ENCODE data around the gene TCF7L1.
"Not testable (repeated sequence)": the region's sequence is repeated elsewhere in the genome, so short reads cannot be mapped to it uniquely, and the experiment has no call there.

Gene TCF7L1

DNA sequence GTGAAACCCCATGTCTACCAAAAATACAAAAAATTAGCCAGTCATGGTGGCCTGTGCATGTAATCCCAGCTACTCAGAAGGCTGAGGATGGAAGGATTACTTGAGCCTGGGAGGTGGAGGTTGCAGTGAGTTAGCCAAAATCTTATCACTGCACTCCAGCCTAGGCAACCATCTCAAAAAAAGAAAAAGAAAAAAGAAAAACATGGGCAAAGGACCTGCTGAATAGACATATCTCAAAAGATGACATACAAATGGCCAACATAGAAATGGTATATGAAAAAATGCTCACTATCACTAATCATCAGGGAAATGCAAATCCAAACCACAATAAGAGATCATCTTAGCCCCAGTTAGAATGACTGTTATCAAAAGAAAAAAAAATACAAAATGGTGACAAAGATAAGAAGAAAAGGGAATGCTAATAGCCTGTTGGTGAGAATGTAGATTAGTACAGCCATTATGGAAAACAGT, 196.0 kb downstream of the TCF7L1 start:
- DNase-seq = no peak

DNA sequence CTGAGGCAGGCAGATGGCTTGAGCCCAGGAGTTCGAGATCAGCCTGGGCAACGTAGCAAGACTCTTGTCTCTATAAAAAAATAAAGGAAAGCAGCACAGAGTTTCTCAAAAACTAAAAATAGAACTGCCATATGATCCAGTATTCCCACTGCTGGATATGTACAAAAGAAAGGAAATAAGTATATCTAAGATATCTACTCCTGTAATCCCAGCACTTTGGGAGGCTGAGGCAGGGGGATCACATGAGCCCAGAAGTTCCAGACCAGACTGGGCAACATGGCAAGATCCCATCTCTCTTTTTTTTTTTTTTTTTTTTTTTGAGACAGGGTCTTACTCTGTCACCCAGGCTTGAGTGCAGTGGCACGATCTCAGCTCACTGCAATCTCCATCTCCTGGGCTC, 196.5 kb downstream of the TCF7L1 start:
- DNase-seq = not testable (repeated sequence)

DNA sequence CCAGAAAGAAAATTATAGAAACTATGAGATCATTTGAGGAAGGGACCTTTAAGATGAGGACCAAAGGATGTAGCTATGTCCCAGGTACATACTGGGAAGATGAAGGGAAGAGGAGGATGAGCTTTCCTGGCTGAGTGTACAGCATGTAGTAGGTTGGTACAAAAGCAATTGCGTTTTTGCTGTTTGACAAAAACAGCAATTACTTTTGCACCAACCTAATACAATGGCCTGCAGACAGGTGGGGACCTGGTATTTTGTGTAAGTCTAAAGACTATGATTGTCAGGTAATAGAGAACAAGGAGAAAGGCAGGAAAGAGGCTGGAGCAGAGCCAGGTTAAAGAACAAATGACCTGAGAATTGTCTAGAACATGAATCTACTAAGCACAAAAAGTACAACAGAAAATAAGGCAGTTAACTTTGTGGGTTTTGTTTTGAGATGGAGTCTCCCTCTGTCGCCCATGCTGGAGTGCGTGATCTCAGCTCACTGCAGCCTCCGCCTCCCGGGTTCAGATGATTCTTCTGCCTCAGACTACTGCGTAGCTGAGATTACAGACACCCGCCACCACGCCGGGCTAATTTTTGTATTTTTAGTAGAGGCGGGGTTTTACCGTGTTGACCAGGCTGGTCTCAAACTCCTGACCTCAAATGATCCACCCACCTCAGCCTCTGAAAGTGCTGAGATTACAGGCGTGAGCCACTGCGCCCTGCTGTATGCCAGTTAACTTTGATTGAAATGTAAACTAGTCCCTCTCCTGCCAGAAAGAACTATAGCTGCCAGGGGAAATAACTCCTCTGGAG, 197.8 kb downstream of the TCF7L1 start:
- no peak for DNase-seq

DNA sequence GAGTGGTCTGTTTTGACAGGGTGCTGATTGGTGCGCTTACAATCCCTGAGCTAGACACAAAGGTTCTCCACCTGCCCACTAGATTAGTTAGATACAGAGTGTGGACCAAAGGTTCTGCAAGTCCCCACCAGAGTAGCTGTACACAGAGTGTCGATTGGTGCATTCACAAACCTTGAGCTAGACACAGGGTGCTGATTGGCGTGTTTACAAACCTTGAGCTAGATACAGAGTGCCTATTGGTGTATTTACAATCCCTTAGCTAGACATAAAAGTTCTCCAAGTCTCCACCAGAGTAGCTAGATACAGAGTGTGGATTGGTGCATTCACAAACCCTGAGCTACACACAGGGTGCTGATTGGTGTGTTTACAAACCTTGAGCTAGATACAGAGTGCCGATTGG, 200.7 kb downstream of the TCF7L1 start:
- DNase-seq = not testable (repeated sequence)

DNA sequence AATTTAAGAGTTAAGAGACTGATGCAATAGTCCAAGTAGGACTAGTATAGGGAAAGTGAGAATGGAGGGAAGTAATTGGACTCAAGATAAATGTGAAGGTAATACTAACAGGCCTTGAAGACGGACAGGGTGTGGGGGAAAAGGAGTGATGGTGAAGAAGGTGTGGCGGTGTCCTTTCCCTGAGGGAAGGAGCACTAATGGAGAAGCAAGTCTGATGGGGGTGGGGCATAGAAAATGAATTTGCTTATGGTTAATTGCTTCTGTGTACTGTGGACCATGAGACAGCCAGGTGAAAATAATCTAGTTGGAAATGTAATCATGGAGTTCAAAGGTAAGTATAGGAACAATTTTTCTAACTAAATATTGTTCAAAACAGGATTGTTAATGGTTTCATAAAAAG, 201.7 kb downstream of the TCF7L1 start:
- no peak for DNase-seq

DNA sequence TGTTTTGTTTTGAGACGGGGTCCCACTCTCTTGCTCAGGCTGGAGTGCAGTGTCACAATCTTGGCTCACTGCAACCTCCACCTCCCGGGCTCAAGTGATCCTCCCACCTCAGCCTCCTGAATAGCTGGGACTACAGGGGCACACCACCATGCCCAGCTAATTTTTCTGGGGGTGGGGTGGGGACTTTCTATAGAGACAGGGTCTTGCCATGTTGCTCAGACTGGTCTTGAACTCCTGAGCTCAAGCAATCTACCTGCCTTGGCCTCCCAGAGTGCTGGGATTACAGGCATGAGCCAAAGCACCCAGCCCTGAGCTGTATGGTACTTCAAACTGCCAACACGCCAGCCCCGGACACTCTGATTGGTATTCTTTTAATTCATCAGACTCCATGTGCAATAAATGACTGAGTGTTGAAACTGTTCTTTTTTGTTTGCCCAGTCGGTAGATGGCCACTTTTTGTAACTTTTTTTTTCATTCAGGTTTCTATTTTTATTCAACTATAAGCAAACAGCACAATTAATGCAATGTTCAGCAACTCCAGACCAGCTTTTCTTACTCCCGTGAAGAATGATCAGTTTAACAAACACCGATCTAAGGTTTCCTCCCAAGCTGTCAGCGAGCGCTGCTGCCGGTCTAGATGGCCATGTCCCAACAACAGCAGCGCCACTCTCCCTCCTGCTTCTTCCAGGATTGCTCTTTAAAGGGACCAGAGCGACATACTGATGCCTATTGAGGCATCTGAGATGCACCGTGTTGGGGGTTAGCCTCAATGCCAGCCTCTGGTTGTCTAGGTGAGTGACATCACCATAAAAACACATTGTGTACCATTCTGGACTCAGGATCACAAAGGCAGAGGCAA, 207.1 kb downstream of the TCF7L1 start:
- no peak for DNase-seq

DNA sequence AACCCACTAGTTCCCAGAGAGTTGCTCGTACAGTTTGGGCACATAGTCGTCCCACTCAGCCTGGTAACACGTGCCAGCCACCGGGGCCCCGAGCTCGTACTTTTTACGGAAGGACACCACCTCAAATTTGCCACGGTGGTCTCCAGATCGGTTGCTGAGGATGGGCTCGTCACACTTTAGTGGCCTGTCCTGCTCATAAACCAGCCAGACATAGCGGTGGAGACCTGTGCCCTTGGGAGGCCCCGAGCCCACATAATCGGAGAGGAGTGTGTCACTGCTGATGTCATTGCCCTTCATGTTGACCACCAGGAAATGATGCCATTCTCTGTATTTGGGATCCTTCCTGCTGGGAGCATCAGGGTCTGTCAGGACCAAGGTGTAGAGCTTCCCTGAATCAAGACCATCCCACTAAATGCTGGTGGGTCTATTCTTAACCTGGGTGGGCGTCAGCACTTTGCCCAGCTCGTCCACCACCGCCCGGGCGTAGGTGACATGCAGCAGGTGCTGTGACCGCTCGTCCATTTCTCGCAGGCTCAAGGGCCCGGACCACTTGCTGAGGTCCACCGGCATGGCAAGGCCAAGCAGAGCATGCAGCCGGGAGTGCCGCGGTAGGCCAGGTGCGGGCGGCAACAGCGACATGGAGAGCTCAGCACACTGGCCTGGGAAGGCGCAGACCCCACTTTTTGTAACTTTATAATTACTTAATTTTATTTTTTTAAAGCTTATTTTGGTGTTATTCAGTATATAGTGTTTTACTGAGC, 208.3 kb downstream of the TCF7L1 start:
- DNase-seq = no peak

DNA sequence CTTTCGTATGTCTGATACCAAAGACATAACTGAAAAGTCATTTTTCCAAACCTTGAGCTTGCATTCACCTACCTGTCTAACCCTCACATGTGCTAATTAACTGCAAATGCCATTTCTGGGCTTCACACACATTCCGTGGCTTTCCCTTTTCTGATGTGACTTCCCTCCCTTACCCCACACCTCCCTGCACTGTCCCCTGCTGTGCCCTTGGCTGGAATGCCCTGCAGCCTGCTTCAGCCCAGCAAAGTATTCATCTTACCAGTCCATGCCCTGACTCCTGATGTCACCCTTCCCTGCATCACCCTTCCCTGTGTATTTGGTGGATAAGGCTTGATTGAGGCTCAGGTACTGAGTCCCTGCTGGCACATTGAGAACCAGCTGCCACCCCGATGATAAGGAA, 209.0 kb downstream of the TCF7L1 start:
- DNase-seq = no peak

DNA sequence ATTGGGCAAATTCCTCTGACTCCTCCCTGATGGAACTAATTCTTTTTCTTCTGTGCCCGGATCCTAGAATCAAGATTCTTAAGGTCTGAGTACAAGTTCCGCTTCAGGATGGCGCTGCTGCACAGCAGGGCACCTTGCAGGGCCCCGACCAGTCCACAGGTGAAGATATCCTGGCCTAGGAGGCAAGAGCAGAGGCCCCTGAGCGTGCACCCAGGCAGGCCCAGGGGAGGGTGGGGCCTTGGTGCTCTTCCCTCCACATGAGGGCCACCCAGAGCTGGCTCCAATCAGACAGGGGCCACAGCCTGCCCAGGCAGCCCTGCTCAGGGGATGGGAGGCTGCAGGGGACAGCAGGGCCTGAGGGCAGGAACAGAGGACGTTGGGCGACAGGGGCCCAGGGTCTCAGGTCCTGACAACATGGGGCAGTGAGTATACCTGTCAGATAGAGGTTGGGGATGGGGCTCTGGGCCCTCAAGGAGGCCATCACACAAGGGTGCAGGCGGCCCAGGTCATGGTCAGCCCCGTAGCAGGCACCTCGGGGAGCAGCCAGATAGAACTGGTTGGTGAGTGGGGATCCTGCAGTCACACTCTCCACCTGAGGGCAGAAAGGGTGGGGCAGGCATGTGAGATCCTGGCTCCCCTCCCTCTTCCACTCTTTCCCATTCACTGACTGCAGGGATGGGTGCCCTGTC, 210.2 kb downstream of the TCF7L1 start:
- DNase-seq = not testable (repeated sequence)

DNA sequence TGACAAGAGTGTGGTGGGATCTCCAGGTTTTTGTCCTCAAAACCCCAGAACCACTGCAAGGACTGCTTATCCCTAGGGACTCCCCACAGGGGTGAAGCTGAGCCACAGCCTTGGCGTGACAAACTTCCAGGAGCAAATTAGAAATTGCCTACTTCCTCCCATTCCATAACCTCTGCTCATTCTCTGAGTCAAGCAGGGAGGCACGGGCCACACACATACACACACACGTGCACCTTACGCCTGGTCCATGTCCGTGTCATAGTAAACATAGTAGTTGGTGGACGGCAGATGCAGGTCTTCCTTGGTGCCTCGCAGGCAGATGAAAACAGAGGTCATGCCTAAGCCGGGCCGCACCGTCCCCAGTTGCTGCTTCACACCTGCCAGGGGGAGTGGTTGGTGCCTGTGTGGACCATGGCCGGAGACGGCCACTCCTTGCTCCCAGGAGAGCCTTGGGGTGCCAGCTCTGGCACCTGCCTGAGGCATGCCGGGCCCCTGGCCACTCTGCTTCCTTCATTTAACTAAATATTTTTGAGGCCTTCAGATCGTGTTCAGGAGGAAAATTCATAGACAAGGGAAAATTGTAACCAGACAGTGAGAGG, 211.3 kb downstream of the TCF7L1 start:
- DNase-seq = no peak

DNA sequence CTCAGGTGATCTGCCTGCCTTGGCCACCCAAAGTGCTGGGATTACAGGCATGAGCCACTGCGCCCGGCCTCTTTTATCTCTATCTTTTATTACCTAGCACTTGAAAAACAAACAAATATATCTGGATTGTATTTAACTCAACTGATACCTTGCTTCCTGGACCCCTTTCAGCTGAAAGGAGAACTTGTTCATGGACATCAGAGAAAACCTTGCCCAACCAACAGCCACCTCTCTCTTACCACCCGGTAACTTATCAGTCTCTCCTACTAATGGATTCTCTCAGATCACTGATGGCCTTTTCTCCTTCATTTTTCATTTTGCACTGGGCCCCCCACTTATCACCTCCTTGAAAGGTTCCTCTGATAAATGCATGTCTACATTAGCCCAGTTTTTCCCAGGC, 214.4 kb downstream of the TCF7L1 start:
- DNase-seq = no peak

DNA sequence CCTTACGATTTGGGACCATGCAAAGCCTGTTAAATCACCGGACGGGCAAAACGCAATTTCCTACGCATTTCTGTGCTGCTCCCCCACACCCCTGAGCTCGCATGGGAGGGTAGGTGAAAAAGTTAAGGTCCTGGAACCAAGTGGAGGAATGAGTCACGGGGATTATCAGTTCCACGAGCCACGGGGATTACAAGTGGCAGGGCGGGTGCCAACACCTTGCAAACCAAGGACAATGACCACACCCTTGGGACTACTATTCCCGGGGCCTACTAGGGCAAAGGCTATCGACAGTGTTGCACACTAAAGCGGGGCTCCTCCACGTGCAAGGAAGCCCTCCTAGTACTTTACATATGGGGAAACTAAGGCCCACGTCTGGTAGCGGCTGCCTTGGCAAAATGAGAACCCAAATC, 220.7 kb downstream of the TCF7L1 start:
- DNase-seq = no peak

DNA sequence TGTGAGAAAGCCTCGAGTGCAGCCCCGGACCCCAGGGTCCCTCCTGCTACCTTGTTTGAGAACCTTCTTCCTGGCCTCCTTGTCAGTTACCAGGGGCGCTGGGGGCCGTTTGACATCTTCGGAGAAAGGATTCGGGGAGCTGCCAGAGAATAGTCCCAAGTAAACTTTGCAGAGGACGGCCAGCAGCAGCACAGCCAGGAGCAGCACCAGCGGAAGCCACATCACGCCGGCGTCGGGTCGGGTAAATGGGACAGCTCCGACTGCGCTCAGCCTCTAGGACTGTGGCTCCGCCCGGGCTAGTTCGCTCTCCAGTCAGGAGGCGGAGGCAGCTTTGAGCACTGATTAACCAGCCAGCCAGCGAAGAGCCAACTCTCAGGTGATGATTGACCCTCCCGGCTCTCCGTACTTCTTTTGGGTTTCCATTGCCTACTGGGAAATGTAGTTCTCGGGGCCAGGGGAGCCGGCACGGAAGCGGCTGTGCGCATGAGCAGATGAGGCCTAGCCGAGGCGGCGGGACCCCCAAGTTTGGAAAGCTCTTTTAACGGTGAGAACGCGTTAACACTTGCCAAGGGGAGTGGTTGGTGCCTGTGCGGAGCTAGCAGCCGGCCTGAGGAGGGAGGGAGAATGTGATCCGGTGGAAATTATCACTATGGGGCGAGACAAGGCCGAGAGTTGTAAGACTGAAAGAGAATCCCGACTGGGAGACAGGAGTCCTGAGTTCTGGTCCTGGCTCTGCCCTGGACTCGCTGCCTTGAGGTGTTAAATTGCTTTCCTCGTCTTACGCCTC, 221.3 kb downstream of the TCF7L1 start, which contains the start of the genes ELMOD3 and RETSAT:
TSS of gene ELMOD3 (plus strand) at position 484 of the 787 bp plus-strand sequence. CDS start 2,430 bp downstream, outside the sequence.
TSS of gene RETSAT (minus strand) at position 243 of the 787 bp plus-strand sequence. CDS start at position 222, 21 bp downstream.
- DNase-seq = peak; percentile 96

DNA sequence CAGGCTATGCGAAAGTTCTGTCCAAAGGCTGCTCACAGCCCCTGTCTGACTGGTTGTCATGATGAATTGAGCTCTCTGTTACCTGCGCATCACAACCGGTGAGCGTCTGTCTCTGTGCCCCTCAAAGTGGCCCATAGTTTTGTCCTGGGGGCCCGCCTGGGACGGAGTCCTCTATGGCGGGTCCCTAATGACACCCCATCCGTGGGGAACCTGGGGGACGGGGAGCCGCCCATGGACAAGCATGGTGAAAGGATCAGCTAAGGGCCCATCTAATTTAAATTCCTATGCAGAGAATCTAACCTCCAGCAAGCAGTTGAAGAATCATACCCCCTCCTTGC, 221.8 kb downstream of the TCF7L1 start:
- DNase-seq = no peak

DNA sequence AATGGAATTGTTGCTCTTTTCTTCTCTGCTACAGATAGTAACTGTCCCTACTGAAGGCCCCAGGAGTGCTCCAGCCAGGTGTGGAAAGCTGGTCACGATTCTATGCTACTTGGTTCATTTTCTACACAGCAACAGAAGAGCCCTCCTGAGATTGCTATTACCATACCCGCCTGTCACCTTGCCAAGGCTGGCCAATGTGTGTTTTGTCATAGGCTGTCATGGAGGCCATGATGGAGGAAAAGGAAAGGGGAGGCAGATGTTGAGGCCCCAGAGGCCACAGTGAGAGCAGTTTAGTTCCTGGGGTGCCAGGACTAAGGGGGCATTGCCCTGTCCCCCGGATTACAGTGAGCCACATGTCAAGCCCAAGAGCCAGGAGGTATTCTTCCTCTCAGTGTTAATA, 222.3 kb downstream of the TCF7L1 start:
- DNase-seq = no peak

DNA sequence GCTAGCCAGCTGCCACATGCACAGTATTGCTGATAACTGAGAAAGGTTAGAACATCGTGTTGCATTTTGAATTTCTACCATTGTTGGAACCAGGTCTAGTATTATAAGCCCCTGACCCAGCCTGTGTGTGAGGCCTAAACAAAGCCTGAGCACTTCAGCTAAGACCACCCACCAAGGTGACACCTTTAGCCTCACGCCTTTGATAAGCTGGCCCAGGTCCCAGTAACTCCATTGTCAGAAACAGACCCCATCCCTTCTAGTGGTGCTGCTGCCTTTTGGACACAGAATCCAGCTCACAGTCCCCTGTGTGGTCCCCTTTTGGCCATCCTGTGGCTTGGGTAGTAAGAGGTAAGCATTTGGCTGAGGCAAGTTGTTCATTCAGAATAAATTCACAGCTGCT, 223.0 kb downstream of the TCF7L1 start:
- no peak for DNase-seq

DNA sequence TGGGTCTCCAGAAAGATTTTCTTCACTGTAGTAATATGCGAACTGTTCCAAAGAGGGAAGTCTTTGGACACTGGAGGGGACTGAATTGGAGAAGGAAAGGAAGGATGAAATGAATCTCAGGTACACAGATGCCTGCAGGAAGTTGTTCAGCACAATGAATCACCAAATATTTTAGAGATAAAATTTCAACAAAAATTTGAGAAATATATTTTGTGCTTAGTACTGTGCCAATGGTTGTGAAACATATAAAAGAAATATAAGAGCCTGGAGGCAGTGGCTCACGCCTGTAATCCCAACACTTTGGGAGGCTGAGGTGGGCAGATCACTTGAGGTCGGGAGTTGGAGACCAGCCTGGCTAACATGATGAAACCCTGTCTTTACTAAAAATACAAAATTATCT, 224.5 kb downstream of the TCF7L1 start:
- DNase-seq = no peak
